Left ventricle myocardium inferior (tissue), 1 donor: ENCODE measurements around the gene GAL3ST2. TPM values are rescaled to one million over a fixed set of nuclear protein-coding genes. Genes with fewer than 3 reads are reported as not detected.
A peak's percentile ranks its signal among the peaks of the same experiment; 100 is the strongest.
"Not testable (repeated sequence)": the region's sequence is repeated elsewhere in the genome, so short reads cannot be mapped to it uniquely, and the experiment has no call there.

ENCODE experiments used
- DNase-seq: peaks from one replicate; pipeline ENCODE4 v3.0.0-alpha.2; 2020
- H3K27ac ChIP-seq: fragments of 200-600 bp; replicated peaks from 2 replicates; pipeline ENCODE4 v1.8.0; 2021
- H3K27me3 ChIP-seq: fragments of 200-600 bp; 2 replicates; pipeline ENCODE4 v1.8.0; 2021; ENCODE audit warnings: low read depth
- H3K36me3 ChIP-seq: fragments of 200-600 bp; 2 replicates; pipeline ENCODE4 v1.8.0; 2021
- H3K4me1 ChIP-seq: fragments of 200-600 bp; 2 replicates; pipeline ENCODE4 v1.8.0; 2021
- H3K4me3 ChIP-seq: fragments of 200-600 bp; 2 replicates; pipeline ENCODE4 v1.8.0; 2021; ENCODE audit warnings: mild to moderate bottlenecking, moderate library complexity
- H3K9me3 ChIP-seq: fragments of 200-600 bp; replicated peaks from 2 replicates; pipeline ENCODE4 v1.8.0; 2021
- CTCF ChIP-seq: fragments of 200-600 bp; IDR thresholded peaks from 2 replicates; pipeline ENCODE4 v1.8.0; 2021; ENCODE audit warnings: antibody characterized with exemption, mild to moderate bottlenecking, borderline replicate concordance
- intact Hi-C: fragments of 100-400 bp; cut with micrococcal nuclease; formaldehyde crosslinking; loops from one replicate; pipeline ENCODE4 v1.11.0; 2022
- total RNA-seq: library from RNA; stranded (reverse); fragmentation: NEBNext Ultra II Directional; extraction: Animal tissue kit (Norgen Biotek cat#: 25700); gene quantifications from one replicate; pipeline ENCODE4 v1.2.1, GENCODE V29; 2021
- donor health status: DM: no; HTN: yes; CAD: no; lungs with severe emphysema.

Gene GAL3ST2
- total RNA-seq, 1 donor from 2014 or later, result not detected

GRCh38 chr2:241798081-241798630 lies 21.5 kb downstream of the GAL3ST2 start:
- peak; percentile 5 for DNase-seq
- intact Hi-C loops, result no loop called here
- H3K27ac ChIP-seq, result no peak overlapping the region
- no peak overlapping the region for H3K4me3 ChIP-seq
- TF ChIP-seq CTCF, result no peak
- H3K36me3 ChIP-seq, result no peaks in the 10 kb centered on the region
- peaks cover 15% of the 10 kb centered on the region for H3K27me3 ChIP-seq
- H3K4me1 ChIP-seq, result peaks cover 2% of the 10 kb centered on the region
- H3K9me3 ChIP-seq, result no peaks in the 10 kb centered on the region

- H3K27me3 ChIP-seq, result peaks cover 22% of the 10 kb centered on the region
- DNase-seq, result peak; percentile 11
These were observed 22.3 kb downstream of the GAL3ST2 start for GRCh38 chr2:241798631-241799521.

GRCh38 chr2:241799522-241800197 lies 23.0 kb downstream of the GAL3ST2 start:
- no peaks in the 10 kb centered on the region for H3K9me3 ChIP-seq
- H3K4me1 ChIP-seq, result peaks cover 17% of the 10 kb centered on the region
- intact Hi-C loops, result no loop called here
- H3K27ac ChIP-seq, result no peak overlapping the region
- H3K36me3 ChIP-seq, result no peaks in the 10 kb centered on the region
- no peak for TF ChIP-seq CTCF
- H3K4me3 ChIP-seq, result no peak overlapping the region
- no peak for DNase-seq
- peaks cover 30% of the 10 kb centered on the region for H3K27me3 ChIP-seq

More at GRCh38 chr2:241798631-241799521, 22.3 kb downstream of the GAL3ST2 start:
- no peaks in the 10 kb centered on the region for H3K36me3 ChIP-seq
- intact Hi-C loops, result no loop called here
- no peaks in the 10 kb centered on the region for H3K9me3 ChIP-seq
- TF ChIP-seq CTCF, result no peak
- H3K27ac ChIP-seq, result no peak overlapping the region
- H3K4me3 ChIP-seq, result no peak overlapping the region
- peaks cover 10% of the 10 kb centered on the region for H3K4me1 ChIP-seq

GRCh38 chr2:241800198-241800903 lies 23.7 kb downstream of the GAL3ST2 start:
- Histone ChIP-seq H3K27me3 (peaks cover 33% of the 10 kb centered on the region), H3K4me1 (peaks cover 21% of the 10 kb centered on the region)
- H3K27ac ChIP-seq, DNase-seq, H3K4me3 ChIP-seq, H3K9me3 ChIP-seq, intact Hi-C loops, H3K36me3 ChIP-seq: not testable (repeated sequence)

- Histone ChIP-seq H3K27ac (no peak overlapping the region), H3K4me3 (no peak overlapping the region), H3K9me3 (no peaks in the 10 kb centered on the region), H3K36me3 (no peaks in the 10 kb centered on the region), H3K27me3 (peaks cover 33% of the 10 kb centered on the region), H3K4me1 (peaks cover 21% of the 10 kb centered on the region)
- intact Hi-C loops, result no loop called here
- no peak for TF ChIP-seq CTCF
- DNase-seq, result peak; percentile 13
These were observed 25.2 kb downstream of the GAL3ST2 start for GRCh38 chr2:241801611-241802420.
